ENCODE measurements around the gene LYRM2. TPM values are rescaled to one million over a fixed set of nuclear protein-coding genes. Genes with fewer than 3 reads are reported as not detected.

The LYRM2 gene
- total RNA-seq, 4 donors from 2014 or later: 10.3 to 24.8 (median 11.5) TPM

GRCh38 chr6:89567630-89568390 is 70.7 kb downstream of the LYRM2 start:
- no peak for DNase-seq
- TF ChIP-seq CTCF (IDR thresholded peaks at IDR 0.05) (no peak), POLR2A (IDR thresholded peaks at IDR 0.05) (no peak)
- Histone ChIP-seq H3K9me3 (no peaks in the 10 kb centered on the region), H3K4me3 (no peak overlapping the region), H3K27me3 (no peaks in the 10 kb centered on the region), H3K27ac (no peak overlapping the region), H3K36me3 (no peaks in the 10 kb centered on the region), H3K4me1 (no peaks in the 10 kb centered on the region)

DNA sequence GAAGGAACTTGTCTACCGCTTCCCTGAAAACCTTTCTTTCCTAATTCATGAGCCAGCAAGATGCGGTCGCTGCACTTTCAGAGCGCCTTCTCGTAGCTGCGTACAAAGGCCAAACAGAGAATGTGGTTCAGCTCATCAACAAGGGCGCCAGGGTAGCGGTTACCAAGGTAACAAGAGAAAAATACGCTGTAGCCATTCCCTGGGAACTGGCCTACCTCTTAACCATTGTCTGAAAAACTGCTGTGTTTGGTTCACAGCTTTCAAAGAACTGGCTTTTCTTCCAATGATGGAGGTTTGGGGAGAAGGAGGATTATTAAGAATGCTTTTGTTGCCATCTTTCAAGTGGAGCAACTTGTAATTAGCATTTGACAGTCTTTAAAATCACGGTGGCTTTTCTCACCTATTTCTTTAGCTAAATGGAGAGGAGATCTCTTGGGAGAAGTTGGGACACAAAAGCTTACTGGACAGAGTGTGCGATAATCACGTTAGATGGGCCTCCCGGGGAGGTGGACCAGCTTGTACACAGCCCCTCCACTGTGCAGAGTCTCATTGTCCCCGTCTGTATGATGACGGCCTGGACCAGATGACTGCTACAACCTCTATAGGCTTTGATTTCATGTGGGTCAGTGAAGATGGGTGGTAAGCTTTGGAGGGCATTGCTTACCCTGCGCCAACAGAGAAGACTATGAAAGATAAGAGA is 71.5 kb downstream of the LYRM2 start:
- Histone ChIP-seq H3K4me1 (no peaks in the 10 kb centered on the region), H3K27ac (no peak overlapping the region)

DNA sequence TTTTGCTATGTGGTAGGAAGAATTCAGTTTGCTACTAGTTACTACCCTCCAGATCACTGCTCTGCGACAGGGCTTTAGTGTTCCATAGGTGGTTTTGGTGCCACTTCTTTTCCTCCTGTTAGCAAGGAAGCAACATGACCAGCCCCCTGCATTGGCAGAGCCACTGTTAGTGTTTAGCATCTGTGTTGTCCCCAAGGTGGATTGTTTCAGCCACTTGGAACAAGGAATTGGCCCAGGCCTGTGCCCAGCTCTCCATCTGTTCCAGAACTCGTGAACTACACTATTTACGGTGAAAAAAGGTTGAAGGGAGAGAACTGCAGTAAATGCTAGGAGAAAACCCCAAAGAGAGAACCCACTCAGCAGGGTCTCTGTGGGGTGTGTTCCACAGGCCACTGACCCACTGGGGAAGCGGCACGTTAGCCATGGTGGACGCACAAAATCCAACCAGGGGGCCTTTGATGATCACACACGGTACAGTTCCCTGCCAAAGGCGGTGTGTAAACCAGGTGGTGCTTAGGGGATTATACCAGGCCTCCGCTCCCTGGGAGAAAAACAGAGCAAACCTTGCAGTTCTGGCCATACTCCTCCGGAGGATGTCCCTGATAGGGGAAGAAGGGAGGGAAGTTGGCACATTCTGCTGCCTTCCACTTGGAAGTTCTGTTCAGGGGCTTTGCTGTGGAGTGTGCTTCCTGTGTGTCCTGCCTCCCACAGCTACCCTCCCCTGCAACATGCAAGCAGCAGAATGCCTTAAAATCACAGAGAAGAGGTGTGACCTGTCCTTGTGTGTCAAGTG is 72.3 kb downstream of the LYRM2 start:
- no peak for DNase-seq
- Histone ChIP-seq H3K4me1 (no peaks in the 10 kb centered on the region), H3K9me3 (no peaks in the 10 kb centered on the region), H3K36me3 (no peaks in the 10 kb centered on the region), H3K27me3 (no peaks in the 10 kb centered on the region), H3K27ac (no peak overlapping the region), H3K4me3 (no peak overlapping the region)
- no peak for TF ChIP-seq POLR2A (IDR thresholded peaks at IDR 0.05)

More for the DNA sequence above, 71.5 kb downstream of the LYRM2 start:
- DNase-seq: no peak
- no peaks in the 10 kb centered on the region for H3K27me3 ChIP-seq
- H3K9me3 ChIP-seq: no peaks in the 10 kb centered on the region
- H3K36me3 ChIP-seq: no peaks in the 10 kb centered on the region
- TF ChIP-seq POLR2A (IDR thresholded peaks at IDR 0.05): no peak
- TF ChIP-seq CTCF (IDR thresholded peaks at IDR 0.05): no peak
- H3K4me3 ChIP-seq: no peak overlapping the region

- no peak for DNase-seq
- no peak overlapping the region for H3K4me3 ChIP-seq
- H3K27ac ChIP-seq: no peak overlapping the region
- TF ChIP-seq CTCF (IDR thresholded peaks at IDR 0.05) (no peak), POLR2A (IDR thresholded peaks at IDR 0.05) (no peak)
- H3K9me3 ChIP-seq: no peaks in the 10 kb centered on the region
- no peaks in the 10 kb centered on the region for H3K27me3 ChIP-seq
- no peaks in the 10 kb centered on the region for H3K4me1 ChIP-seq
- H3K36me3 ChIP-seq: no peaks in the 10 kb centered on the region
Observed at GRCh38 chr6:89564752-89565427, 73.7 kb downstream of the LYRM2 start.

GRCh38 chr6:89563866-89564265 is 74.7 kb downstream of the LYRM2 start:
- Histone ChIP-seq H3K27ac (no peak overlapping the region), H3K27me3 (no peaks in the 10 kb centered on the region), H3K9me3 (no peaks in the 10 kb centered on the region), H3K36me3 (no peaks in the 10 kb centered on the region), H3K4me3 (no peak overlapping the region), H3K4me1 (no peaks in the 10 kb centered on the region)
- DNase-seq: no peak
- TF ChIP-seq POLR2A (IDR thresholded peaks at IDR 0.05): no peak
- TF ChIP-seq CTCF (IDR thresholded peaks at IDR 0.05): no peak
